ENCODE measurements around the gene CYP4F11. TPM values are rescaled to one million over a fixed set of nuclear protein-coding genes. Genes with fewer than 3 reads are reported as not detected.

The CYP4F11 gene
- total and polyA plus RNA-seq, 3 experiments from 2014 or later = not detected

GRCh38 chr19:15869109-15869555 is 65.2 kb downstream of the CYP4F11 start:
- Histone ChIP-seq H3K27ac (ENCODE audit: low read depth, low read length) (no peak overlapping the region), H3K4me3 (ENCODE audit: low read length) (no peak overlapping the region), H3K36me3 (ENCODE audit: insufficient read depth, low read length) (no peaks in the 10 kb centered on the region), H3K27me3 (ENCODE audit: insufficient read depth, low read length, poor library complexity, severe bottlenecking) (no peaks in the 10 kb centered on the region), H3K4me1 (ENCODE audit: insufficient read depth, low read length) (peaks cover 10% of the 10 kb centered on the region), H3K9me3 (ENCODE audit: low read length) (no peaks in the 10 kb centered on the region)
- no peaks in the 10 kb centered on the region for H3K36me3 Mint-ChIP-seq
- CTCF ChIA-PET = interaction anchor here (0.6 to 1.2 kb wide), 4 partner anchors 22 to 239 kb away, joined by 3 to 7 read pairs (median 4); no protein-coding TSS in a partner anchor
- POLR2A ChIA-PET = no interaction called here
- peak overlapping the region in 1 of 8 donors; percentile 57 for H3K27ac Mint-ChIP-seq
- peaks cover 8 to 18% (median 17%) of the 10 kb centered on the region in 3 donors for H3K4me1 Mint-ChIP-seq
- no peak overlapping the region for H3K4me3 Mint-ChIP-seq
- peaks cover 10 to 15% of the 10 kb centered on the region in 2 donors for H3K27me3 Mint-ChIP-seq
- DNase-seq = peak in 3 of 5 donors; percentile 36 to 57 (median 39)
- H3K9me3 Mint-ChIP-seq = no peaks in the 10 kb centered on the region

GRCh38 chr19:15866636-15867035 is 67.7 kb downstream of the CYP4F11 start:
- Histone ChIP-seq H3K9me3 (ENCODE audit: low read length) (no peaks in the 10 kb centered on the region), H3K27ac (ENCODE audit: low read depth, low read length) (no peak overlapping the region), H3K36me3 (ENCODE audit: insufficient read depth, low read length) (no peaks in the 10 kb centered on the region), H3K4me3 (ENCODE audit: low read length) (no peak overlapping the region), H3K4me1 (ENCODE audit: insufficient read depth, low read length) (peaks cover 6% of the 10 kb centered on the region), H3K27me3 (ENCODE audit: insufficient read depth, low read length, poor library complexity, severe bottlenecking) (no peaks in the 10 kb centered on the region)
- ChIA-PET POLR2A (interaction anchor here (0.7 kb wide), 1 partner anchor 15 kb away, joined by 4 read pairs; no protein-coding TSS in a partner anchor), CTCF (no interaction called here)
- Mint-ChIP-seq H3K27ac (no peak overlapping the region), H3K36me3 (no peaks in the 10 kb centered on the region), H3K4me3 (no peak overlapping the region), H3K27me3 (peaks cover 0 to 8% of the 10 kb centered on the region in 2 donors), H3K4me1 (peaks cover 5 to 15% (median 13%) of the 10 kb centered on the region in 3 donors), H3K9me3 (no peaks in the 10 kb centered on the region)
- no peak for DNase-seq

- H3K4me1 Mint-ChIP-seq = peaks cover 4 to 9% (median 4%) of the 10 kb centered on the region in 3 donors
- no peak overlapping the region for H3K4me3 ChIP-seq (ENCODE audit: low read length)
- H3K27me3 Mint-ChIP-seq = peaks cover 5 to 16% of the 10 kb centered on the region in 2 donors
- H3K27ac Mint-ChIP-seq = no peak overlapping the region
- no peak for DNase-seq
- POLR2A ChIA-PET = no interaction called here
- H3K4me3 Mint-ChIP-seq = no peak overlapping the region
- CTCF ChIA-PET = interaction anchor here (1.3 kb wide), 1 partner anchor 28 kb away, joined by 3 read pairs; no protein-coding TSS in a partner anchor
- no peaks in the 10 kb centered on the region for H3K9me3 Mint-ChIP-seq
- no peaks in the 10 kb centered on the region for H3K36me3 ChIP-seq (ENCODE audit: insufficient read depth, low read length)
- H3K4me1 ChIP-seq (ENCODE audit: insufficient read depth, low read length) = no peaks in the 10 kb centered on the region
- no peaks in the 10 kb centered on the region for H3K27me3 ChIP-seq (ENCODE audit: insufficient read depth, low read length, poor library complexity, severe bottlenecking)
- no peak overlapping the region for H3K27ac ChIP-seq (ENCODE audit: low read depth, low read length)
- no peaks in the 10 kb centered on the region for H3K36me3 Mint-ChIP-seq
- no peaks in the 10 kb centered on the region for H3K9me3 ChIP-seq (ENCODE audit: low read length)
Measured at GRCh38 chr19:15864824-15865223, 69.5 kb downstream of the CYP4F11 start.

GRCh38 chr19:15863272-15863671 is 71.1 kb downstream of the CYP4F11 start:
- CTCF ChIA-PET = no interaction called here
- POLR2A ChIA-PET = no interaction called here
- Histone ChIP-seq H3K9me3 (ENCODE audit: low read length) (no peaks in the 10 kb centered on the region), H3K27ac (ENCODE audit: low read depth, low read length) (no peak overlapping the region), H3K36me3 (ENCODE audit: insufficient read depth, low read length) (no peaks in the 10 kb centered on the region), H3K4me3 (ENCODE audit: low read length) (no peak overlapping the region), H3K27me3 (ENCODE audit: insufficient read depth, low read length, poor library complexity, severe bottlenecking) (no peaks in the 10 kb centered on the region), H3K4me1 (ENCODE audit: insufficient read depth, low read length) (no peaks in the 10 kb centered on the region)
- Mint-ChIP-seq H3K4me3 (no peak overlapping the region), H3K9me3 (no peaks in the 10 kb centered on the region), H3K27ac (no peak overlapping the region), H3K36me3 (no peaks in the 10 kb centered on the region), H3K4me1 (no peaks in the 10 kb centered on the region), H3K27me3 (peaks cover 5 to 12% of the 10 kb centered on the region in 2 donors)
- DNase-seq = no peak

- Histone ChIP-seq H3K9me3 (ENCODE audit: low read length) (no peaks in the 10 kb centered on the region), H3K27ac (ENCODE audit: low read depth, low read length) (no peak overlapping the region), H3K27me3 (ENCODE audit: insufficient read depth, low read length, poor library complexity, severe bottlenecking) (no peaks in the 10 kb centered on the region), H3K4me3 (ENCODE audit: low read length) (no peak overlapping the region), H3K4me1 (ENCODE audit: insufficient read depth, low read length) (no peaks in the 10 kb centered on the region), H3K36me3 (ENCODE audit: insufficient read depth, low read length) (no peaks in the 10 kb centered on the region)
- H3K9me3 Mint-ChIP-seq = no peaks in the 10 kb centered on the region
- H3K27me3 Mint-ChIP-seq = peaks cover 5 to 12% of the 10 kb centered on the region in 2 donors
- no peak overlapping the region for H3K4me3 Mint-ChIP-seq
- no peaks in the 10 kb centered on the region for H3K36me3 Mint-ChIP-seq
- ChIA-PET POLR2A (no interaction called here), CTCF (no interaction called here)
- H3K4me1 Mint-ChIP-seq = no peaks in the 10 kb centered on the region
- no peak overlapping the region for H3K27ac Mint-ChIP-seq
- no peak for DNase-seq
Measured at GRCh38 chr19:15862444-15862843, 71.9 kb downstream of the CYP4F11 start.

Other genes with a start within 250 kb of the CYP4F11 start
- not detected for gene OR10H2, start 206.5 kb downstream of the CYP4F11 start, total RNA-seq
- not detected for gene OR10H2, start 206.5 kb downstream of the CYP4F11 start, polyA plus RNA-seq
- not detected for gene OR10H3, start 196.5 kb downstream of the CYP4F11 start, total RNA-seq
- gene OR10H3, start 196.5 kb downstream of the CYP4F11 start, polyA plus RNA-seq = not detected
- not detected for gene OR10H5, start 146.9 kb downstream of the CYP4F11 start, total RNA-seq
- gene OR10H5, start 146.9 kb downstream of the CYP4F11 start, polyA plus RNA-seq = not detected
- gene OR10H1, start 118.9 kb downstream of the CYP4F11 start, total RNA-seq = not detected
- not detected for gene OR10H1, start 118.9 kb downstream of the CYP4F11 start, polyA plus RNA-seq
- gene CYP4F2, start 36.5 kb downstream of the CYP4F11 start, total RNA-seq = not detected
- not detected for gene CYP4F2, start 36.5 kb downstream of the CYP4F11 start, polyA plus RNA-seq
- not detected for gene OR10H4, start 14.5 kb upstream of the CYP4F11 start, total RNA-seq
- not detected for gene OR10H4, start 14.5 kb upstream of the CYP4F11 start, polyA plus RNA-seq
- gene TPM4, start 142.0 kb upstream of the CYP4F11 start, total RNA-seq = 100 to 1,000 TPM; 259 to 270 TPM
- 127 TPM for gene TPM4, start 142.0 kb upstream of the CYP4F11 start, polyA plus RNA-seq
- 100 to 1,000 TPM; 268 to 298 TPM for gene RAB8A, start 177.4 kb upstream of the CYP4F11 start, total RNA-seq
- gene RAB8A, start 177.4 kb upstream of the CYP4F11 start, polyA plus RNA-seq = 86.3 TPM
- 1 to 10 TPM; 8.6 to 9.3 TPM for gene HSH2D, start 209.2 kb upstream of the CYP4F11 start, total RNA-seq
- 12.8 TPM for gene HSH2D, start 209.2 kb upstream of the CYP4F11 start, polyA plus RNA-seq
- gene CIB3, start 239.0 kb upstream of the CYP4F11 start, total RNA-seq = not detected
- not detected for gene CIB3, start 239.0 kb upstream of the CYP4F11 start, polyA plus RNA-seq

Data from CD8-positive, alpha-beta memory T cell (primary cell).